HT1080 (cell line): ENCODE data around the gene ARHGEF19. TPM values are rescaled to one million over a fixed set of nuclear protein-coding genes. Genes with fewer than 3 reads are reported as not detected.
"Not testable (repeated sequence)": the region's sequence is repeated elsewhere in the genome, so short reads cannot be mapped to it uniquely, and the experiment has no call there.

Experiments used
- DNase-seq: peaks from one replicate; pipeline ENCODE4 v3.0.0-alpha.2; 2015; ENCODE audit warnings: low read depth
- polyA plus RNA-seq, 2 experiments: library from polyadenylated mRNA; depleted of rRNA; stranded (reverse); fragments of >200 nt; gene quantifications; 2 replicates each; pipeline ENCODE4 v1.2.3, GENCODE V29; 2015
- total RNA-seq: library from RNA; depleted of rRNA; stranded (reverse); fragments of >200 nt; shearing (Covaris generic); gene quantifications from 2 replicates; pipeline ENCODE4 v1.2.3, GENCODE V29; 2014; rRNA removed

ARHGEF19 gene
- total RNA-seq: not detected in 2 replicates
- polyA plus RNA-seq (2015; cell fraction: cytosol; rRNA removed): not detected in 2 replicates
- not detected in 2 replicates for polyA plus RNA-seq (2015; cell fraction: nucleus; rRNA removed)

GRCh38 chr1:16212251-16212961, at the start of gene ARHGEF19:
ARHGEF19 (minus strand) TSS chr1:16212652; CDS start chr1:16209054, 3,598 bp downstream.
- DNase-seq: no peak

GRCh38 chr1:16262067-16262466, 49.6 kb upstream of the ARHGEF19 start:
- no peak for DNase-seq

DNA sequence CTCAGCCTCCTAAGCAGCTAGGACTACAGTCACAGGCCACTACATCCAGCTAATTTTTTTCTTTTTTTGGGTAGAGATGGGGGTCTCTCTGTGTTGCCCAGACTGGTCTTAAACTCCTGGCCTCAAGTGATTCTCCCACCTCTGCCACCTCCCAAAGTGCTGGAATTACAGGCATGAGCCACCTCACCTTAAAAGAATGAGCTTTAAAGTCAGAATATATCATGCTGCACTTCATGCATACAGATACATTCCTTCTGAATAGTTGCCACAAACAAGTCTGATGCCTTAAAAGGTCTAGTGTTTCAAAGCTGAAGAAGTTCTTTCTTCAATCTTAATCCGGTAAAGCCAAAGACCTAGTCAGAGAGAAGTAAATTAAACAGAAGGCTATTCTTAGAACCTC, 48.4 kb upstream of the ARHGEF19 start:
- DNase-seq: no peak

- DNase-seq: peak; percentile 14
These were observed 46.2 kb upstream of the ARHGEF19 start for GRCh38 chr1:16258591-16259135.

DNA sequence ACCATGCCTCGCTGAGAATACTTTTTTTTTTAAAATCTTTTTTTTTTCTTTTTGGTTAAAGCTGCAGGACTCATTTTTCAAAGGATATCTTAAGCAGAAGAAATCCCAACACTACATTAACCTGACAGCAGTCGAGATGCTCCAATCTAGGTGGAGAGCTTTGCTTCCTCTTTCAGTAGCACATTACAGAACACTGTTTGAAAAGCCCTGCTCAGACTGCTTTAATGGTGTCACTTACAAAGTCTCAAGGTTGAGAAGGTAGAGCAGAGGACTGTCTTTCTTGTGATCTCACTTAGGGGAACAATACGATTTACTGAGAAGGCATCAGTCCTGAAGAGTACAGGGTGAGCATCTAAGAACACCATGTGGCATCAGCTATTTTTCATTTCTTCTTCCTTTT, 45.5 kb upstream of the ARHGEF19 start:
- no peak for DNase-seq

- DNase-seq: not testable (repeated sequence)
These were observed 45.1 kb upstream of the ARHGEF19 start for GRCh38 chr1:16257556-16257955.

GRCh38 chr1:16256478-16256877, 44.0 kb upstream of the ARHGEF19 start:
- no peak for DNase-seq

GRCh38 chr1:16254263-16254928, 41.9 kb upstream of the ARHGEF19 start:
- DNase-seq: peak; percentile 13

GRCh38 chr1:16253332-16253922, 41.0 kb upstream of the ARHGEF19 start:
- no peak for DNase-seq

GRCh38 chr1:16252912-16253311, 40.5 kb upstream of the ARHGEF19 start:
- DNase-seq: no peak

GRCh38 chr1:16251381-16251780, 38.9 kb upstream of the ARHGEF19 start:
- no peak for DNase-seq

DNA sequence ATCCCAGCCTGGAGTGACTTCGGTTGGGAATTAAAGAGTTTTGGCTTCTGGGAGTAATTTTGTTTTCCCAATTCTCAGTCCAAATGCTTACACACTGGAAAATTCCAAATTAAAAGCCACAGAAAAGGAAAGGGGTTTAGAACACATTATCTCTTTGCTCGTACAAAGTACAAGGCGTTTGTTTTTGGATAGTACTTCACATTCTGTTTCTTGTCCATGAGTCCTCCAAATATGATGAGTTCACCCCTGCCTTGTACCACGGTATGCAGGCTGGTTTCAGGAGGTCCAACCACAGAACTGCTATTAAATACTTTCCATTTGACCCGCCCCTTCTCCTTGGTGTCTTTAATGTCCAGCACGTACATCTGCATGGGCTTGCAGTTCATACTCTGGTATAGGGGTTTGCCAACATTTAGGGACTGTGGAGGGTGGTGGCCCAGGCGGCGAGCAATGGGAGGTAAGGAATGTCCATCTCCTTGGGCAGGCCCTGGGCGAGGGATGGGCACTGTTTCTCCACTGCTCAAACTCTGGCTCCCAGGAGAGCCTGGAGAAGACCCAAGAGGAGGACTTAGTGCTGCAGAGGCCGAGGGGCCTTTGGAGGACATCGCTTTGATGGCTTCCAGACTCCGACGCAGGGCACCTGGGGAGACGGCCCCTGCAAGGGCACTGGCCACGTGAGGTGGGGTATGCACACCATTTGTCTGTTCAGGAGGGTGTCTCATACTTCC, 38.2 kb upstream of the ARHGEF19 start:
- DNase-seq: no peak

GRCh38 chr1:16249596-16250241, 37.3 kb upstream of the ARHGEF19 start:
- no peak for DNase-seq

- peak; percentile 66 for DNase-seq
These were observed 36.4 kb upstream of the ARHGEF19 start for GRCh38 chr1:16248603-16249516.

GRCh38 chr1:16248007-16248436, 35.6 kb upstream of the ARHGEF19 start:
- no peak for DNase-seq

DNA sequence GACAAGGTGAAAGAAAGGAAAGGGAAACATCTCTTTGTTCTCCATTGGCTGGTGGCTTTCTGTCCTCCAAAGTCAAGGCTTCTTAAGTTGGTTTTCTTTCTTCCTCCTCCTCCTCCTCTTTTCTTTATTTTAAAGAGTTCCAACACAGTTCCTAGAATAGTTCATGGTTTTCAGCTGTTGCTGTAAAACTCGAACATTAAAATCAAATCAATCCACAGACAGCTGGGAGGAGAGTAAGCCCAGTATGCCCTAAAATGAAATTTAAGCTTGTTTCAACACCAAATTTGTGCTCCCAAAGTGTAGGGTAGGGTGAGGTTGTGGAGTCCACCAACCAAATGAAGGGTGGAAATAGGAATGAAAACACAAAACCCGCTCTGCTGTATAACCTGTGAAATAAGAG, 35.0 kb upstream of the ARHGEF19 start:
- DNase-seq: no peak

- no peak for DNase-seq
These were observed 34.5 kb upstream of the ARHGEF19 start for GRCh38 chr1:16246961-16247360.

- not testable (repeated sequence) for DNase-seq
These were observed 33.8 kb upstream of the ARHGEF19 start for GRCh38 chr1:16246239-16246638.

DNA sequence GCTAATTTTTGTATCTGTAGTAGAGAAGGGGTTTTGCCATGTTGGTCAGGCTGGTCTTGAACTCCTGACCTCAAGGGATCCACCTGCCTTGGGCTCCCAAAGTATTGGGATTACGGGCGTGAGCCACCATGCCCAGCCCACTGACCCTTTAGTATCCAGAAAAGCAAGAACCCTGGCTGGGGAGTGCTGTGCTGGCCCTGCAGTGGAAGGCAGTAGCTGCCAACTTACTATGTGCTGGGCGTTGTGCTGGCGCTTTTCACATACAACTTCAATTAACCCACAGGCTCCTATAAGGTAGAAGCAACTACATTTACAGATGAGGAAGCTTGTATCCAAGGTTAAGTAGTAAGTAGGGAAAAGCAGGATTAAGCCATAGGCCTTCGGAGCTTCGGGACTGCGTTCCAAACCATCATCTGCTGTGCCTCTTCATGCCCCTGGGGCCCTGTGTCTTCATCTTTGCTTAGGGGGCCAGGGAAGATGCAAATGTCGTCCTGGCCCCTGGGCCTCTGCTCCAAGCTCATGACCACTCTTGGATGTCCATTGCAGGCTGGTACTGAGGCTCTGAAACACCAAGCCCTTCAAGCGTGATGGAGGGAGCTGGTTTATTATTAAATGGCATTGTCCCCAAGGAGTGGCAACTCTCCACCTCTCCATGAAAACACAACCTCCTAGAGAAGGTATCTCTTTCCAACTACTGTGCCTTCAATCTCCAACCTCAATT, 33.2 kb upstream of the ARHGEF19 start:
- no peak for DNase-seq
